Glutamatergic neuron (in vitro differentiated cells): ENCODE measurements around the gene ST7L. TPM values are rescaled to one million over a fixed set of nuclear protein-coding genes. Genes with fewer than 3 reads are reported as not detected.

Experiments used
- DNase-seq: peaks from one replicate; pipeline ENCODE4 v3.0.0; 2022
- H3K27ac Mint-ChIP-seq: one replicate; pipeline ENCODE4 v1.8.0; 2020; ENCODE audit warnings: mild to moderate bottlenecking, mixed read lengths, inconsistent platforms; ENCODE audit not compliant: unreplicated experiment
- H3K27me3 Mint-ChIP-seq: one replicate; pipeline ENCODE4 v1.8.0; 2020; ENCODE audit warnings: mild to moderate bottlenecking, moderate library complexity, mixed read lengths, inconsistent platforms; ENCODE audit not compliant: unreplicated experiment
- H3K36me3 Mint-ChIP-seq: one replicate; pipeline ENCODE4 v1.8.0; 2020; ENCODE audit warnings: mild to moderate bottlenecking, mixed read lengths, inconsistent platforms; ENCODE audit not compliant: unreplicated experiment
- H3K4me1 Mint-ChIP-seq: one replicate; pipeline ENCODE4 v1.8.0; 2020; ENCODE audit warnings: mild to moderate bottlenecking, low read depth, mixed read lengths, inconsistent platforms; ENCODE audit not compliant: unreplicated experiment
- H3K4me3 Mint-ChIP-seq: one replicate; pipeline ENCODE4 v1.8.0; 2020; ENCODE audit warnings: mild to moderate bottlenecking, mixed read lengths, inconsistent platforms; ENCODE audit not compliant: unreplicated experiment
- H3K9me3 Mint-ChIP-seq: one replicate; pipeline ENCODE4 v1.8.0; 2020; ENCODE audit warnings: mild to moderate bottlenecking, moderate library complexity, mixed read lengths, inconsistent platforms; ENCODE audit not compliant: unreplicated experiment
- total RNA-seq: library from RNA; stranded (reverse); fragmentation: NEBNext Ultra II Directional; extraction: Animal tissue kit (Norgen Biotek cat#: 25700); gene quantifications from one replicate; pipeline ENCODE4 v1.2.1, GENCODE V29; 2021; ENCODE audit not compliant: unreplicated experiment
- TF ChIP-seq, protein P1 (sequence below): fragments of 200-600 bp; sonication (generic); IDR thresholded peaks from one replicate; pipeline ENCODE4 v1.5.0; 2021; ENCODE audit not compliant: partially characterized antibody, unreplicated experiment

Gene ST7L
- total RNA-seq, 1 donor from 2014 or later: 28.3 TPM

DNA sequence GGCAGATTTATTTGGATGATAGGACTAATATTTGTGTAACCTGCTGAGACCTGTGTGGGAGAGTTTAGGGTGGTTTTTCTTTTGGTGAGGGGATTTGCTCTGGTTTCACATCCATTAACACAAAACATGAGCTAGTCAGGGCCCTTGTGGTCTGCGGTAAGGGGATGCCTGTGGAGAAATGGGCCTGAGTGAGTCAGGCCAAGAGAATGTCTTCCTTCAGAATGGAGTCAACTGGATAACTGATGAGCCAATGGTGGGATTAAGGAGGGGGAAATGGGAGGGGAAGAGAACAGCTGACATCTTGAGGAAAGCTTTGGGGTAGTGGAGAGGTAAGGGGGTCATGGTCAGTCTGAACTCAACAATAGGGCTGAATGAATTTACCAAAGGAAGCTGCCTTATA lies 96.3 kb downstream of the ST7L start:
- Mint-ChIP-seq H3K4me3 (no peak overlapping the region), H3K27me3 (no peaks in the 10 kb centered on the region), H3K4me1 (no peaks in the 10 kb centered on the region), H3K27ac (no peak overlapping the region), H3K36me3 (no peaks in the 10 kb centered on the region), H3K9me3 (peaks cover 4% of the 10 kb centered on the region)
- no peak for DNase-seq
- TF ChIP-seq, protein P1, sequence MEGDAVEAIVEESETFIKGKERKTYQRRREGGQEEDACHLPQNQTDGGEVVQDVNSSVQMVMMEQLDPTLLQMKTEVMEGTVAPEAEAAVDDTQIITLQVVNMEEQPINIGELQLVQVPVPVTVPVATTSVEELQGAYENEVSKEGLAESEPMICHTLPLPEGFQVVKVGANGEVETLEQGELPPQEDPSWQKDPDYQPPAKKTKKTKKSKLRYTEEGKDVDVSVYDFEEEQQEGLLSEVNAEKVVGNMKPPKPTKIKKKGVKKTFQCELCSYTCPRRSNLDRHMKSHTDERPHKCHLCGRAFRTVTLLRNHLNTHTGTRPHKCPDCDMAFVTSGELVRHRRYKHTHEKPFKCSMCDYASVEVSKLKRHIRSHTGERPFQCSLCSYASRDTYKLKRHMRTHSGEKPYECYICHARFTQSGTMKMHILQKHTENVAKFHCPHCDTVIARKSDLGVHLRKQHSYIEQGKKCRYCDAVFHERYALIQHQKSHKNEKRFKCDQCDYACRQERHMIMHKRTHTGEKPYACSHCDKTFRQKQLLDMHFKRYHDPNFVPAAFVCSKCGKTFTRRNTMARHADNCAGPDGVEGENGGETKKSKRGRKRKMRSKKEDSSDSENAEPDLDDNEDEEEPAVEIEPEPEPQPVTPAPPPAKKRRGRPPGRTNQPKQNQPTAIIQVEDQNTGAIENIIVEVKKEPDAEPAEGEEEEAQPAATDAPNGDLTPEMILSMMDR: no peak

DNA sequence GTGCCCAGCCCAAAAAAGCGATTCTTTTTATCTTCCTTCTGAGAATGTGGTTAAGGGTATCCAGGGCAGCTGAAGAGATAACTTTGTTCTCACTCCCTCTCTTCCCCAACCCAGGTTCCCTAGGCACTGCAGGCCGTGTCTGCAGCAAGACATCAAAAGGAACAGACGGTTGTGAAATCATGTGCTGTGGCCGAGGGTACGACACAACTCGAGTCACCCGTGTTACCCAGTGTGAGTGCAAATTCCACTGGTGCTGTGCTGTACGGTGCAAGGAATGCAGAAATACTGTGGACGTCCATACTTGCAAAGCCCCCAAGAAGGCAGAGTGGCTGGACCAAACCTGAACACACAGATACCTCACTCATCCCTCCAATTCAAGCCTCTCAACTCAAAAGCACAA lies 98.8 kb downstream of the ST7L start:
- TF ChIP-seq, protein P1: no peak
- Mint-ChIP-seq H3K27ac (no peak overlapping the region), H3K4me1 (no peaks in the 10 kb centered on the region), H3K27me3 (no peaks in the 10 kb centered on the region), H3K36me3 (no peaks in the 10 kb centered on the region), H3K4me3 (no peak overlapping the region), H3K9me3 (peaks cover 4% of the 10 kb centered on the region)
- no peak for DNase-seq

DNA sequence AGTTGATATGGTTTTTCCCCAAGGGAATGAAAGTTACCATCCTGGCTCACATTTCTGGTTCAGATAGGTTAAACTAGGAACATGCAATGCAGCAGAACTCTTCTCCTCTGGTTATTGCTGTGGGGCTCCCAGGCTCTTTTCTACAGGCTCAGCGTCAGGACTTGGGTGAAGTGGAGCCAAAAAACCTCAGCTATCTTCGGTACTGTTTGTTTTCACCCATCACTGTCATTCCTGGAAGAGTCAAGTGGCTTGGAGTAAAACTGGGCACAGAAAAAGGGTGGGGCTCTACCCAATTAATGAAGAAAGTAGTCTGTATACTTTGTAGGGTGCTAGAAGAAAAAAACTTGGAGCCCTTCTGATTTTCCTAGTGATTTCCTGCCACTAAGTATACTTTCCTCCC lies 100.8 kb downstream of the ST7L start:
- TF ChIP-seq, protein P1: no peak
- no peaks in the 10 kb centered on the region for H3K4me1 Mint-ChIP-seq
- H3K27ac Mint-ChIP-seq: no peak overlapping the region
- no peaks in the 10 kb centered on the region for H3K36me3 Mint-ChIP-seq
- peaks cover 4% of the 10 kb centered on the region for H3K9me3 Mint-ChIP-seq
- no peak overlapping the region for H3K4me3 Mint-ChIP-seq
- DNase-seq: no peak
- peaks cover 2% of the 10 kb centered on the region for H3K27me3 Mint-ChIP-seq

DNA sequence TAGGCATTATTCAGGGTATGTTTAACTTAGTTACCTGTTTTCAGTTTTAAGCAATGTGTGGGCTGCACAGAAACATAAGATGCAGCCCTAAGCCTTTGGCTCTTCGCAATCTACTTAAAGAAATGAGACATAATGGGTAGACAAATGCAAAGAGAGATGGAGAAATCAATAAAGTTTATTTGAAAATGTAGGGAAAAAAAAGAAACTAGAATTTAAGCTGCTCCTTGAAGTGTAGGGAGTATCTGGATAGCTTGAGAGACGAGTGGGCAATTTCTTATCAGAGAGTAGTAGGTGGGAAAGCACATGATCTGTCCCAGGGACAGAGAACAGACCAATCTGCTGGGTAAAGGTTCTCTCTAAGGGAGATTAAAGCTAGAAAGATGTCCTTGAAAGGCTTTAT lies 101.3 kb downstream of the ST7L start:
- Mint-ChIP-seq H3K27me3 (peaks cover 2% of the 10 kb centered on the region), H3K4me3 (no peak overlapping the region), H3K36me3 (no peaks in the 10 kb centered on the region), H3K9me3 (peaks cover 4% of the 10 kb centered on the region), H3K27ac (no peak overlapping the region), H3K4me1 (no peaks in the 10 kb centered on the region)
- DNase-seq: no peak
- TF ChIP-seq, protein P1: no peak

DNA sequence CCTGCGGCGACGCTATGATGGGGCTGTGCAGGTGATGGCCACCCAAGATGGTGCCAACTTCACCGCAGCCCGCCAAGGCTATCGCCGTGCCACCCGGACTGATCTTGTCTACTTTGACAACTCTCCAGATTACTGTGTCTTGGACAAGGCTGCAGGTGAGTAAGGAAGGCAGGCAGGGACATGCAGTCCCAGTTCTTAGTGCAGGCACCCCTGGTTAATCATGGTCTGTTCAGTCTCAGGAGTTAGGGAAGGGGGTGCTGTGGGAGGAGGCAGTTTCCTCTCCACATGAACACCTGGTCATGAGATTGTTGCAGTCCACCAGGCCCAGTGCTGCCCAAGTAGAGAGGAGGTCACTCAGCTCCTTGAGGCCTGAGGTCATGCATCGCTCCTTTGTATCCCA lies 101.7 kb downstream of the ST7L start:
- Mint-ChIP-seq H3K4me1 (no peaks in the 10 kb centered on the region), H3K36me3 (no peaks in the 10 kb centered on the region), H3K27ac (no peak overlapping the region), H3K9me3 (peaks cover 4% of the 10 kb centered on the region), H3K27me3 (peaks cover 2% of the 10 kb centered on the region), H3K4me3 (no peak overlapping the region)
- TF ChIP-seq, protein P1: no peak
- DNase-seq: no peak
